8988T (cell line): ENCODE measurements around the gene CACHD1.

Experiments used
- DNase-seq: peaks from one replicate; pipeline ENCODE4 v3.0.0; 2011

CACHD1 gene

GRCh38 chr1:64525116-64525686 is 55.3 kb downstream of the CACHD1 start:
- no peak for DNase-seq

GRCh38 chr1:64526312-64526711 is 56.4 kb downstream of the CACHD1 start:
- DNase-seq: no peak

- DNase-seq: no peak
These were observed 57.2 kb downstream of the CACHD1 start for GRCh38 chr1:64527165-64527564.

GRCh38 chr1:64527786-64528185 is 57.9 kb downstream of the CACHD1 start:
- no peak for DNase-seq

GRCh38 chr1:64530969-64531692 is 61.2 kb downstream of the CACHD1 start:
- DNase-seq: no peak

- DNase-seq: no peak
These were observed 62.7 kb downstream of the CACHD1 start for GRCh38 chr1:64532646-64533045.

- no peak for DNase-seq
These were observed 66.3 kb downstream of the CACHD1 start for GRCh38 chr1:64535938-64536835.

GRCh38 chr1:64536836-64537490 is 67.0 kb downstream of the CACHD1 start:
- no peak for DNase-seq

GRCh38 chr1:64537942-64538341 is 68.0 kb downstream of the CACHD1 start:
- DNase-seq: no peak

- DNase-seq: no peak
These were observed 68.5 kb downstream of the CACHD1 start for GRCh38 chr1:64538389-64538788.

GRCh38 chr1:64539289-64539688 is 69.4 kb downstream of the CACHD1 start:
- no peak for DNase-seq

- no peak for DNase-seq
These were observed 69.9 kb downstream of the CACHD1 start for GRCh38 chr1:64539781-64540218.

- no peak for DNase-seq
These were observed 70.4 kb downstream of the CACHD1 start for GRCh38 chr1:64540265-64540791.

GRCh38 chr1:64542118-64542517 is 72.2 kb downstream of the CACHD1 start:
- no peak for DNase-seq

GRCh38 chr1:64543831-64544230 is 73.9 kb downstream of the CACHD1 start:
- no peak for DNase-seq

GRCh38 chr1:64545118-64545843 is 75.4 kb downstream of the CACHD1 start:
- DNase-seq: no peak

GRCh38 chr1:64546013-64546412 is 76.1 kb downstream of the CACHD1 start:
- no peak for DNase-seq

- DNase-seq: no peak
These were observed 79.7 kb downstream of the CACHD1 start for GRCh38 chr1:64549464-64550239.

GRCh38 chr1:64550510-64550909 is 80.6 kb downstream of the CACHD1 start:
- no peak for DNase-seq

GRCh38 chr1:64550946-64551605 is 81.1 kb downstream of the CACHD1 start:
- DNase-seq: no peak

GRCh38 chr1:64553285-64553684 is 83.4 kb downstream of the CACHD1 start:
- no peak for DNase-seq
